ENCODE measurements around the gene NPR3.

NPR3 gene

DNA sequence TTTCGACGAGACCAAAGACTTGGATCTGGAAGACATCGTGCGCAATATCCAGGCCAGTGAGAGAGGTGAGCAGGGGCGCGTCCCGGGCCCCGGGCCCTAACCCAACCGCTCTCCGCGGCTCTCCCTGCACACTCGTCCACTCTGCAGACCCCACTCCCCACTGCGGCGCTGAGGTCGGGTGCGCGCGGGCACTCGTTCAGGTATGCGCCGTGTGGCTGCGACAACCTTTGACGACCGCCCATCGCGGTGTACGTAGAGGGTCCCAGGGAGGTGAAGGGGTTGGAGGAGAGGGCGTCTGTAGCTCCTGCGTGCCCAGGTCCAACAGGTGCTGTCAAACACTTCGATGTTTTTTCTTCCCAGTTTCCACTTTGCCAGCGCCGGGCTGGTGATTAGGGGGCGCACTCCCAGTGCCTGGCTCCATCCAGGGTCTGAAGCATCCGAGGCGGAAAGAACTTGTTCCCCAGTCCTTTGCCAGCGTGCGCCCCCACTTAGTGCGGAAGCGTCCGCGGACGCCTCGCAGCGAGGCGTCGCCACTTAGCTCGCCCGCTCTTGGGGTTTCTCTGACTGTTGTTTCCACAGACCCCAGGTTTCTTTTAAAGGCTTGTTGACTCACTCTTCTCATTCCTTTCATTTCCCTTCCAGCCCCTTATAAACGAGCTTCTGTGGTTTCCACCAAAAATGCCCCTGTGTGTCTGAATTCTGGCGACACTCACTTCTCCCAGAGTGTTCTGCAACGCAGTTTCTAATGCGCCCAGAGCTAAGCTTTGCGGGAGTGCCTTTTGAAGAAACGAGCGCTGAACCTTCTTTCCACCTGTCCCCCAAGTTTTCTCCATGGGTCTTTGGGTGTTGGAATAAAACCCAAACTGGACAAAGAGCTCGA, 1.6 kb downstream of the NPR3 start:
- no peak for ATAC-seq

DNA sequence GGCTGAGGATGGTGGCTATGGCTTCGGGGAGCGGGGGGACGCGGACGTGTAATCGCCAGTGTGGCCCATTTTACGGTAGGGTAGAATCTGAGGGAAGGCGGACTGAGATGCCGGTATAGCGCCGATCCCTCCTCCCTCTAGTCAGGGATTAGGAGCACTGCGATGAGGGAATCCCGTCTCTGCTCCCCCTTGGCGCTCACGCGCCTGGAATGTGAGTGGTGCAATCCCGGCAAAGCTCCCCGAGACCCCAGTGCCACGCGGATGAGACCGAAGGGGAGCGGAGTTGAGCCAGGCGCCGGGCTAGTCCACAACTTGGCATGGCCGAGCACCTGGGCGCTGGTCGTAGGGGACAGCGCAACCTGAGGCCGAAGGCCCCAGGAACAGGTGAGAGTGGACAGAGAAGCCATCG, 2.2 kb downstream of the NPR3 start:
- no peak for ATAC-seq

DNA sequence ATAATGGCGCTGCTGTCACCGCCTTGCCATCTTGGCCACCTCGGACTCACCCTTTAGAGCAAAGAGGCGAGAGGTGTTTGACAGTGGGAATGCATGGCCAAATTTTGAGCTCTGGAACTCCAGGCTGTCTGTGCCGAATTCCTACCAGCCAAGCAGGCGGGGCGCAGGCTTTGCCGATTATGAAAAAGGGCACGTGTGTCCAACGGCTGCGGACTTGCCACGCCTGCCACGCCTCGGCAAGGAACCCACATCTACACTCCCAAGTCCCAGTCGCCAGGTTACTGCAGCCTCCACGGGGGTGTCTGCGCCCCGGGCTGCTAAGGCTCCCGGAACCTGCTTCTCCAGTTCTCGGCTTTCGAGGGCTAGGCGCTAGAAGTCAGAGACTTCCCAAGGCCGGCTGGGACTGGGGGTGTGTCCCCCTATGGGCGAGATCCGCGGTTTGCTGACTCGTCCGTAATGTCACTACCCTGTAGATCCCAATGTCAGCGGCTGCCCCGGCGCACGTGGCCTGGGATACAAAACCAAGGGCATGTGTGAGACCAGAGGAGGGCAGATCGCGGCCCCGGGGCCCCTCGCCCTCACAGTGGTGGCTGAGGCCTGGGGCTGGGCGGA, 2.8 kb downstream of the NPR3 start:
- ATAC-seq = no peak

DNA sequence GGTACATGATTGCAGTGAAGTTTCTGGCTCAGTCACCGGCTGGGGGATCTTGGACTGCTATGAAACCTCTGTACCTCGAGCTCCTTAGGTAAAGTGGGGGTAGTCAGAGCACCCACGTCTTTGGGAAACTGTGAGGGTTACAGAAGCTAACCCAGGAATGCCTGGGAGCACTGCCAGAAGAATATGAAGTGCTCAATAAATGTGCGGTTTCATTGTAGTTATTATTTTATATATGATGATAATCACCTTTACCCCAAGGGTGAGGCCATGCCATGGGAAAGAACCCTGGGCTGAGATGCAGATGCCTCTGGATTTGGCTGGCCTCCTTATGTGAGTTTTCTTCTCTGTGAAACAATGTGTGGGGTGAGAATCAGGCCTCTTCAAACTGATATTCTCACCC, 3.7 kb downstream of the NPR3 start:
- no peak for ATAC-seq

DNA sequence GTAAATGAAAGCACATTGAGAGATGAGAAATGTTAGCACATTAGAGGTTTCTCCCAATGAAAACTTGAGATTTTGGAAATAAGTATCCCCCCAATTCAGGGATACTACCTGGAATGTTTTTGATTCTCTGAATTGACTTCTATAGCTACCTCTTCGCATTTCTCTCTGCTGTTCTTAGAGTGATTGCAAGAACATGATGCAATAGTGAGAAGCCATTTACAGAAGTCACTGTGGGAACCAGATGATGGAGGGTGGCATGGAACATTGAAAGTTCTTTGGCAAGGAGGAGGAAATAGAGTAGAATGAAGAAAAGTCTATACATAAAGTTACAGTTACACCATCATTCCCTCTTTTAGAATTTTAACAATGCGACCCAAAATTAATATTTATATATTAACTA, 9.2 kb downstream of the NPR3 start:
- no peak for ATAC-seq

DNA sequence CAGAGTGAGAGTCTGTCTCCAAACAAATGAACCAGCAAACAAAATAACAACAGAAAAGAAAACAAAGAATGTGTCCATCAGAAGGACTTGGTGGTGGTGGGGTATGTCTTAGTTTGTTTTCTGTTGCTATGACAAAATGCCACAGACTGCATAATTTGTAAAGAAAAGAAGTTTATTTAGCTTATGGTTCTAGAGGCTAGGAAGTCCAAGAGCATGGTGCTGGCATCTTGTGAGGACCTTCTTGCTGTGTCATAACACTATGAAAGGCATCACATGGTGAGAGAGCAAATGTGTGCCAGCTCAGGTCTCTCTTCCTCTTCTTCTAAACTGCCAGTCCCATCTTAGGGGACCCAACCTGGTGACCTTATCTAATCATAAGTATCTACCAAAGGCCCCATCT, 10.5 kb downstream of the NPR3 start:
- ATAC-seq = no peak

DNA sequence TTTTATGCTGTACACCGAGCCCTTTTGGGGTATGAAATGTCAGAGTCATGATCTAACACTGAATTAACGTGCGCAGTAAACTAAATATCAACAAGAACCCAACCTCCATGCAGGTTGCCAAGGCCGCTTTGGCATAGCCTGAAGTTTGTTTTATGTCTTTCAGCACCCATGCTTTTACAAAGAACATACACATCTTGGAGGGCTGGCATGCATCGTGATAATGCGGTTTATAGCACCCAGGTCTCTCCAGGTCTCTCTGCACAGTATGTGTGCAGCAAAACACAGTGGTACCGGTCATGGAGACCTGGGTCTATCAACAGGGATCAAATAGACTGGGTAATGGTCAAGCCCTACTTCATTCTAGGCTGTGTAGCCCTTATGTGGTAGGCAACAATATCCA, 11.8 kb downstream of the NPR3 start:
- ATAC-seq = no peak

DNA sequence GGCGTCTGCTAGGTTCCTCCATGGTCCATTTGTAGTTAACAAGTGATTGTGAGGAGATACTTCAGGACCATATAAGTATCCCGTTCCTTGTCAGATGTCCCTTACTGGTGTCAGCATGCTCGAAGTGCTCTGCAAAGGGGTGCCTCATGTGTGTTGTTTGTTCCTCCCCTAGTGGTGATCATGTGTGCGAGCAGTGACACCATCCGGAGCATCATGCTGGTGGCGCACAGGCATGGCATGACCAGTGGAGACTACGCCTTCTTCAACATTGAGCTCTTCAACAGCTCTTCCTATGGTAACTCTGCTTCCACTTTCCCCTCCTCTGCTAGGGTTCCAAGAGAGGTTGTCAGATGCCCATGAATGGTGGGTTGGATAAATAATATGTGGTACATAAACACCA, 13.4 kb downstream of the NPR3 start:
- ATAC-seq = no peak

DNA sequence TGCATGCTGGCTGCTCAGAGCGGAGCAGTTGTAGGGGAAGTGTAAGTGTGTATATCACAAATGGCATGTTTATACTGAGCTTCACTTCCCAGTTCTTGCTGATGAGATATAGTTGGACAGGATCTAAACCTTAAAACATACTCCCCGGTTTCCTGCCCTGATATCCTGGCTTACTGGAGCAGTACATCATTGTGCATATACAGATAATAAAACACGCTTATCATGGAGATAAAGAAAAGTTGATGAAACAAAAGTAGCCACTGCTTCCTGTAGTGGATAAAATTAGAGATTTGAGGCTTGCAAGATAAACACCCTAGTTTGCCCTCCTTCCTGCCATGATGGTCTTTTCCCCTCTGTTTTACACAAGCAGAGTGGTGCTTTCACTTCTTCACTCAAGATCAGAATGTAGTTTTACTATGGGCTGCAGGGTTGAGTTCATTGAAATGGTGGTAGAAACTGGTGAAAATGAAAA, 15.0 kb downstream of the NPR3 start:
- no peak for ATAC-seq

DNA sequence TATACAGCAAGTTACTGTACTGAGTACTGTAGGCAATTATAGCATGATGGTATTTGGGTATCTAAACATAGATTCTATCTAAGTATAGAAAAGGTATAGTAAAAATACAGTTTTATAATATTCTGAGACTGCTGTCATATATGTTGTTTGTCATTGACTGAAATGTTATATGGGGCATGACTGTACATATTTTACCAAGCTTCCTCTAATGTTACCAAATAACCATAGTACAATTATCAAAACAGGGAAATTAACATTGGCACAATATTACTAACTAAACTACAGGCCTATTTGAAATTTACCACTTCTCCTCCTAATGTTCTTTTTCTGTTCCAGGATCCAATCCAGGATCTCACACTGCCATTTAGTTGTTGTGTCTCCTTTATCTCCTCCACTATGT, 18.5 kb downstream of the NPR3 start:
- ATAC-seq = no peak

DNA sequence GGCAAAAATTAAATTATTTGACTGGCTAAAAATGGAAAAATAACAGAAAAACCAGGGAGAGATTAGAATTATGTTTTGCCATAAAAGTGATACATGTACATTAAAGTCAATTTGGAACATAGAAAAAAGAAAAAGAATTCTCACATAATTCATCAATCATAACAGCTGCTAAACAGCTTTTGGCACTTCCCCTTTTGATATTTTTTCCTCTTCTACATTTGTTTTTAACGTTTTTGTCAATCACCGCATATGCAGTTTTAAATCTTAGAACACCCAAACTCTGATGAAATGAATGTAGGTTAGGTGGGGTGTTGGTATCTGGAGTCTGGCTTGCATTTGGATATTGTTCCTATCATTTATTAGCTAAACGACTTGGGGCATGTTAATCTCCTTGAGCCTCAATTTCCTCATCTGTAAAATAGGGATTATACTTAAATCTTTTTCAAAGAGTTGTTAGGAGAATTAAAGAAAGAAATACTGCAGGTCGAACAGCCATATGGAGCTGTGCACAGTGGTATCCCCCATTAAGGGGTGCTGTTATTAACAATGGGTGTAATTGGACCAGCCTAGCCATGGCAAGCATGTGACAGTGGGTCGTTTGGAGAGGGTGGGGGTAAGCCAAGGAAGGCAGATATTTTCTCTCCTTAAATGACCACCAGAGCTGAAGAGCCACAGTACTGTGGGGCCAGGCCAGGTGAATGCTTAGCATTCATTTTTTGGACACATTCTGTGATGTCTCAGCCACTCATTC, 22.6 kb downstream of the NPR3 start:
- ATAC-seq = no peak

DNA sequence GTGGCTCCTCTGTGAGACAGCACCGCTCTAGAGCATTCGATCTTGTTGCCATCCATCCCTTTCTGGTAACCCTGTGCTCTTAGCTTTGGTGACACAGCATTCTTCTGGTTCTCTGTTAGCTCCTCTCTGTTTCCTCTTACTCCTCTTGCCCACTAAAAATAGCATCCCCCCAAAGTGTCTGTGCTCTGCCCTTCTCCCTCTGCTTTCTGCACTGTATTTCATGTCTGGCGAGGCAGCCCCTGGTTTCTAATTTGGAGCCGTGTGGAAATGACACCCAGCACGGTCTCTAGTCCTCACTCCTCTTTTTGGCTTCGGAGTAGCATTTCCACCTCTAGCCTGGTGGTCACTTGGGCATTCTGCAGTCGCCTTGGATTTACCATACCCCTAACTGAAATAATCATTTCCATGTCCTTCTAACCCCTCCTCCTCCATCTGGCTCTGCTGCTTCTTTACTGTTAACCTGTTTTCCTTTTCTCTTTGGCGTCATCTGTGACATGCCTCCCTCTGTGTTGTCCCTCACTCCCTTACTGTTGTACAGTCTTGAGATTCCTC, 23.8 kb downstream of the NPR3 start:
- no peak for ATAC-seq

DNA sequence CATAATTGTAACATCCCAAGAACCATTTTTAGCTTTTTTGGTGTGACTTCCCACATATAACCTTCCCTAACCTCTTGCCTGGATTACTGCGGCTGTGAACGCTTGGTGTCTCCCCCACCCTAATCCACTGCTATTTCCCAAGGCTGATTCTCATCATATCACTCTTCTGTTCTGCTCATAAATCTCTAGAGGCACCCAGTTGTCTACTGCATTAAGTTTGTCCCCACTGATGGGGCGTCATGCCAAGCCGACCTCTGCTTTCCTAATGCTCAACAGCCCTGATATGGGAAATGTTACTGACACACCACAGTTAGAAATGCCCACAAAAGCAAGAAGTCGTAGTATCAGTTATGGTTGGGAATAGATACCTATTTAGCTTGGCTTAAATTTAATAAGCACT, 24.4 kb downstream of the NPR3 start:
- ATAC-seq = no peak

DNA sequence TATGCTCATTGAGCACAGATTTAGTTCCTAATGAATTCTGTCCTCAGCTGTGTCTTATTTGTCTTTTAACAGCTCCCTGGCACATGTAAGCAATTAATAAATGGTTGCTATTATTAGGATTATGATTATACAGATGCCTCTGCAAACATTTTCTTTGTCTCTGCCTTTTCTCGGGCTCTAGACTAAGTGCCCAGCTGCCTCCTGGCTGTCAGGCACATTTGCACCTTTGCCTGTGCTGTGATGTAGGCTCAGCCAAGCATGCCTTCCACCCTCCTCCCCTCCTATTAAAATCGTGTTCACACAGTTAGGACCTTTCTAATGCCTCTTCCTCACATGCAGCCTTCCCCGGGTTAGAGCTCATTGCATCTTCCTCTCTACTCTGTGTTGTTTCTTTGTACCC, 25.7 kb downstream of the NPR3 start:
- no peak for ATAC-seq

DNA sequence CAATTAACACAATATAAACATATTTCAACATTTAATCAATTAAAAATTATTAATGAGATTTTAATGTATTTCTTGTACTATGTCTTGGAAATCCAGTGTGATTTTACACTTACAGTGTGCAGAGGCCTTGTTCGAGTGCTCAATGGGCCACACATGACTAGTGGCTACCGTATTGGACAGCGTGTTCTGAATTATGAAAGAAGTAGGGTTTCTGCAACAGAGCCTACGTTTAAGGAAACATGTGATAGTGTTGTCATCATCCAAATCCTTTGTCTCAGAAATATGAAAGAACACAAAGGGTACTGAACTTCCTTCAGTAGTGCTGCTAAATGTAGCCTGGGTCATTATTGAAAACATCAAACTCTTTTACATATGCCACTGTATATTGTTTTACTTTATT, 29.5 kb downstream of the NPR3 start:
- no peak for ATAC-seq

DNA sequence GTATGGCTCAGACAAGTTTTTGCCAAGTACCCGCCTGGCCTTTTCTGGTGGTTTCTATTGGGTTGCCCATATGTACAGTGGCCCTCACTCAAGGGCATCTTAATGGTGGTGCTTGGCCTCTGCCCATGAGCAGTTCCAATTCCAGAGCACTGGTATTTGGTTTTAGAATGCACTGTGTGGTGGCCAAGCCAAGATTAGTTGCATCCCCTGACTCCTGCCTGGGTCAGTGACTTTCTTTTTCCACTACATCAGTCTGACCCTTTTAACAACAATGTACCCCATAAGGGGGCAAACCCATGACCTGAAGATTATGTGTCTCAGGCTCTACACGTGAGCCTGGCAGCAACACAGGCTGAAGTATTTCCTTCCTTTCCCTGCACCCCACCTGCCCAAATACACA, 34.2 kb downstream of the NPR3 start:
- no peak for ATAC-seq

DNA sequence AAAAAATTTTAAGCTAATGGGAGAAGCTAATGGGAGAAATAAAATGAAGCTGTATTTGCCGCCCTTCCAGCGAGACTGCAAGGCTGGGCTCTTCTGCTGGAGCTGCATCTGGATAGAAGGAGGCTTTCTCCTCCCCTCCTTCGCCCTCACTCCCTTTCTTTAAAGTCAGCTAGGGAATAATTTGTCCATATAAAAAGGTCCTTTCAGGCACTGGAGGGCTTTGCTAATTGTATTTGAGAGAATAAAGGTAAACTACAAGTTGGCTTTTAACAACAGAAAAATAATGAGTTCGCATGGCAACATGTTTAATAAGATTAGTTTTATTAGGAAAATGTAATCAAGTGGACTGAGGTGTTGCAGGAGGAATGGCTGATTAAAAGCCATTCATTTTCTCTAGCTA, 41.3 kb downstream of the NPR3 start:
- ATAC-seq = no peak

DNA sequence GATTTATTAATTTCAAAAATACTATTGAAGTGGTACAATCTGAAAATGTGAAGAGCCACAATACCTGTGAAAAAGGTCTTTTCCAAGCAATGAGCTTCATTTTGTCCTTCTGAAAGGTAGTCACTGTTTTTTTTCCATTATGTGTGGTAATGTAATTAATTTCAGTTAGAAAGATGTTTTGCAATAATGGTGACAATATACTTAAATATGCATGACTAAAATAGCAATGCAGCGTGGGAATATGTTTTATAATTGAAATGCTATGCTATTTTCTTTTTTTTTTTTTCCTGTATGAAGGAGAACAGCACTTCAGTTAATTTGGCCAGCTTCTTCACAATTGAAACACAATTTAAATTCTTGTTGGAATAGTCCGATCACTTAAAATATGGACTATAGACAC, 41.9 kb downstream of the NPR3 start:
- ATAC-seq = no peak

DNA sequence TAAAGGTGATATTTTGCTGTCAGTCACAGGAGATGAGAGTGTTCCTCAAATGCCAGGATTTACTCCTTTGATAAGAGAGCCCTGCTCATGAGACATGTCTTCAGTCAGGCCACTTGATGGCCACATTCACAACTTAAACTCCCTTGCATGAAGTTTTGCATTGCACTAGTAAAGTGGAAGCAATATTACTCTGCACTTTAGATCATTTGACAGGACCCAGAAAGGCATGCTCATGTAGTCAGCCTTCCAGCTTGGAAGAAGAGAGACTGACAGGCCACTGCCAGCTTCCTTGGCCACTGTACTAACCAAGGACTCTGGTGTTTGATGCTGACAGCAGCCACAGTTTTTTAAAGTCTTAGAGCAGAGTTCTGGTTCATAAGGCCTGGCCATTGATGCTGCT, 42.6 kb downstream of the NPR3 start:
- ATAC-seq = no peak

DNA sequence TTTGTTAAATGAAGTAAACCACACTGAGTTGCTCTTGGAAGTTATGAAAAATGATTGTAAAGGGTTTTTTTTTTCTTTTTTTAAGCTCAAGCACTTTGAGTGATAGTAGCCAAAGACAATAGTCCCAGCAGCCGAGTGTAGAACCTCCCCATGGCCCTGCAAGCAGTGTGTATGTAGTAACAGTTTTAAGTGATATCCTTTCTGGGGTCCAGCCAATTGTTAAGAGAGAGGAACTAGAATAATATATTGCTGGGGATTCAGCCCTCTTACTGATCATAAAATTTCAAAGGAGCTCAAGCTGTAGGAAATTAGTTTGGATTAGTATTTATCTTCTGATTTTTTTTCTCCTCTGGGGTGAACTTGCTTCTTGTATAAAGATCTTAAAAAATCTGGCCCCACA, 43.2 kb downstream of the NPR3 start:
- no peak for ATAC-seq

DNA sequence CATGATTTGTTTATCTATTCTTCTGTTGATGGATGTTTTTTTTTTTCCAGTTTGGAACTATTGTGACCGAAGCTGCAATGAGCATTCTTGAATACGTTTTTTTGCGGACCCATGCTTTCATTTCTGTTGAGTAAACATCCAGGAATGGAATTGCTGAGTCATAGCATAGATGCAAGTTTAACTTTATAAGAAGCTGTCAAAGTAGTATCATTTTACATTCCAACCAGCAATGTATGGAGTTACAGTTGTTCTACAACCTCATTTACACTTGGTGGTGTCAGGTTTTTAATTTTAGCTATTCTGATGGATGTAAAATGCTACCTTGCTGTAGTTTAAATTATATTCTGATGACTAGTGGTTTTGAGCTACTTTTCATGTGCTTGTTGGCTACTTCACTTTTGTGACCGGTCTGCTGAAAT, 49.0 kb downstream of the NPR3 start:
- ATAC-seq = no peak

DNA sequence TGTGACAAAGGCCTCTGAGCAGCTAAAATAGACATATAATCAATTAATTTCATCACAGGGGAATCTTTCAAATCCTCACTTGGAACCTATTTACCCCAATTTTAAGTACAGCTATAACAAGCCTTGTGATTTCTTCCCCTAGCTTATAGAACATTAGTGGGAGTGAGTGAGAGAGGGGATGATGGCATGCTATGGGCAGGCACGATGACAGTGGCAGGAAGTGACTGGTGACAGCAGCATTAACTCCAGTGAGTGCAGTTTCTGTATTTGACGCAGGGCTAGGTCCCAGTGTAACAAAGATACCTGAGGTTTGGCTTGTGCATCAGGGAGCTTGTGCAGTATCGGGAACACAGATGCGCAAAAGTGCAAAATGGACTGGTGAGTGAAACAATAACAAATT, 54.1 kb downstream of the NPR3 start:
- ATAC-seq = no peak

DNA sequence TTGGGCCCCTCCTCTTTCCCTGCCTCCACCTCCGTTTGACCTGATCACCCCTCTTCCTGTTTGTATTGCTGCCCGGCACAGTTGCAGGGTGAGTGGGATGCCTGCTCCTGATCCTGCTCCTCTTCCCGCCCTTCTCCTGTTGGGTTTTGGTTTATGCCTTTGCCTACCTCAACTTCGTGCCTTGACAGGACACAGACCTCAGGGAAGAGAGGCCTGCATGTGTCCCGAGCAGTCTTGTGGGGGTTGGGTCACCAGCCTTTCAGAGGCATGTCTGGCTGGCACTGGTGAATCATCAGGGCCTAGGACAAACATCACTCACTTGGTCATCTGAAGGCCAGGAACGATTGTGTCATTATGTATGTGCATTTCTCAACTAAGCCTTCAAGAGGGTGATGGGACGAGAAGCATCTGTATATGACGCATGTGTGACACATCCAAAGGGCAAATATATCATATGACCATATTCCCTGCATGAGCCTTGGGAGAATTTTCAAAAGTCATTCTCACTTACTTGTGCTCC, 56.9 kb downstream of the NPR3 start:
- ATAC-seq = no peak
